ENCODE data around the gene ZNF280C.

Gene ZNF280C

GRCh38 chrX:130196466-130196865, 72.2 kb downstream of the ZNF280C start:
- H3K18ac ChIP-seq (ENCODE audit: low read length), result no peak overlapping the region
- no peaks in the 10 kb centered on the region for H3K27me3 ChIP-seq (ENCODE audit: insufficient read depth, low read length)
- H2BK120ac ChIP-seq (ENCODE audit: insufficient read depth, low read length, poor library complexity), result no peak overlapping the region
- H3K36me3 ChIP-seq (ENCODE audit: control insufficient read depth in 1 of 2, insufficient read depth in 2 of 2, low read length in 2 of 2), result no peaks in the 10 kb centered on the region
- no CpG with 5 or more reads among the region's 7 CpGs for WGBS (ENCODE audit: extremely low coverage, insufficient coverage, insufficient read length)
- H4K91ac ChIP-seq (ENCODE audit: low read depth, low read length), result no peak overlapping the region
- no peak overlapping the region for H3K14ac ChIP-seq (ENCODE audit: low read length)
- H3K9me3 ChIP-seq (ENCODE audit: insufficient read depth, low read depth, low read length), result no peaks in the 10 kb centered on the region
- H2BK5ac ChIP-seq (ENCODE audit: low read depth, low read length, poor library complexity), result no peak overlapping the region
- H4K12ac ChIP-seq (ENCODE audit: low read depth, low read length), result no peak overlapping the region
- no peak overlapping the region for H3K4me3 ChIP-seq (ENCODE audit: low read depth, low read length)
- no peaks in the 10 kb centered on the region for H3K79me2 ChIP-seq (ENCODE audit: control insufficient read depth, insufficient read depth, low read length, poor library complexity)
- H2BK12ac ChIP-seq (ENCODE audit: low read length), result no peak overlapping the region
- no peak overlapping the region for H4K8ac ChIP-seq (ENCODE audit: low read depth, low read length)
- no peak overlapping the region for H3K4me2 ChIP-seq (ENCODE audit: low read length)
- no peak overlapping the region for H3K9ac ChIP-seq (ENCODE audit: low read length)
- H3K23ac ChIP-seq (ENCODE audit: low read length), result no peak overlapping the region
- no peak for DNase-seq
- no peak overlapping the region for H2AFZ ChIP-seq (ENCODE audit: insufficient read depth, low read length, poor library complexity)
- no peaks in the 10 kb centered on the region for H3K79me1 ChIP-seq (ENCODE audit: low read length)
- H3K27ac ChIP-seq (ENCODE audit: low read depth, low read length), result no peak overlapping the region
- no peak overlapping the region for H3K4ac ChIP-seq (ENCODE audit: low read depth, low read length)
- no peak overlapping the region for H2AK5ac ChIP-seq (ENCODE audit: low read length)
- no peaks in the 10 kb centered on the region for H3K4me1 ChIP-seq (ENCODE audit: control insufficient read depth in 1 of 2, insufficient read depth in 2 of 2, low read length in 2 of 2)

DNA sequence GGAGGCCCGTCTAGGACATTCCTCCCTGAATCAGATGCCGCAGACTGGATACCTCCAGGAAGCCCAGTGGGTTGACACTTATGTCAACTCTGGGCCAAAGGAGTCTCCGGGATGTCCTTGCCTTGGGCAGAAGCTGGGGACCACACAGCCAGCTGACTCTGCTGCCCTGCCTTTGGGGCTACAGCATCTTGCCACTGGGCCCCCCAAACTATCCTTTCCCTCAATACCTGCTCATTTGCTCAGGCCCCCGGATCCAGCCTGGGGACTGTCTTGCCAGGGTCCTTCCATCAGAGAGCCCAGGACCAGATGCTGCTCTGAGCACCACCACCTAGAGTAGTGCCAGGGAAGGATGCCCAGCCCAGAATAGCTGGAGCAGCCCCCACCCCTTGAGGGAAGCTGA, 77.9 kb downstream of the ZNF280C start:
- H2BK12ac ChIP-seq (ENCODE audit: low read length), result no peak overlapping the region
- H3K18ac ChIP-seq (ENCODE audit: low read length), result no peak overlapping the region
- H2BK5ac ChIP-seq (ENCODE audit: low read depth, low read length, poor library complexity), result no peak overlapping the region
- H3K9ac ChIP-seq (ENCODE audit: low read length), result no peak overlapping the region
- no peaks in the 10 kb centered on the region for H3K79me2 ChIP-seq (ENCODE audit: control insufficient read depth, insufficient read depth, low read length, poor library complexity)
- no peak overlapping the region for H2BK120ac ChIP-seq (ENCODE audit: insufficient read depth, low read length, poor library complexity)
- no CpG with 5 or more reads among the region's 4 CpGs for WGBS (ENCODE audit: extremely low coverage, insufficient coverage, insufficient read length)
- no peaks in the 10 kb centered on the region for H3K9me3 ChIP-seq (ENCODE audit: insufficient read depth, low read depth, low read length)
- no peak overlapping the region for H3K23ac ChIP-seq (ENCODE audit: low read length)
- H3K4me3 ChIP-seq (ENCODE audit: low read depth, low read length), result no peak overlapping the region
- H3K4me2 ChIP-seq (ENCODE audit: low read length), result no peak overlapping the region
- no peak overlapping the region for H4K12ac ChIP-seq (ENCODE audit: low read depth, low read length)
- H3K36me3 ChIP-seq (ENCODE audit: control insufficient read depth in 1 of 2, insufficient read depth in 2 of 2, low read length in 2 of 2), result no peaks in the 10 kb centered on the region
- H2AFZ ChIP-seq (ENCODE audit: insufficient read depth, low read length, poor library complexity), result no peak overlapping the region
- no peak for DNase-seq
- H3K27ac ChIP-seq (ENCODE audit: low read depth, low read length), result no peak overlapping the region
- no peak overlapping the region for H3K14ac ChIP-seq (ENCODE audit: low read length)
- H4K8ac ChIP-seq (ENCODE audit: low read depth, low read length), result no peak overlapping the region
- no peak overlapping the region for H4K91ac ChIP-seq (ENCODE audit: low read depth, low read length)
- H2AK5ac ChIP-seq (ENCODE audit: low read length), result peak overlapping the region; percentile 46
- peaks cover 3% of the 10 kb centered on the region for H3K79me1 ChIP-seq (ENCODE audit: low read length)
- H3K4me1 ChIP-seq (ENCODE audit: control insufficient read depth in 1 of 2, insufficient read depth in 2 of 2, low read length in 2 of 2), result peaks cover 7% of the 10 kb centered on the region in 2 experiments
- H3K4ac ChIP-seq (ENCODE audit: low read depth, low read length), result no peak overlapping the region
- H3K27me3 ChIP-seq (ENCODE audit: insufficient read depth, low read length), result no peaks in the 10 kb centered on the region

DNA sequence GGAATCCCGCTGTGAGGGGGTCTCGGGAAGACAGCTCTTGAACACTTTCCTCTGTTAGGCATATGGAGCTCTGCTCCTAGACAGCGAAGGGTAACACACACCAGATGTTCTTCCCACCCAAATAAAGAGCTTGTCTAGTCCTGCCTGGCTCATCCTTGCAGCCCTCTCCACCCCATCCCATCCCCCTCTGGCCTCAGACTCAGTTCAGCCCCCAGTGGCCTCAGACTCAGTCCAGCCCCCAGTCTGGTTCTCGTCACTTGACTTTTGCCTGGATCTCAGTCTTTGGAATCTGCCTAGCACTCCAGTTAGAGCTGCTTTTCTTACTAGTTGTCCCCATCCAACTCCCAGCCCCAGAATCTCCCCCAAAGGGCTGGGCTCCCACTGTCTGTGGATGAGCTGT, 82.0 kb downstream of the ZNF280C start:
- DNase-seq, result no peak
- H3K36me3 ChIP-seq (ENCODE audit: control insufficient read depth in 1 of 2, insufficient read depth in 2 of 2, low read length in 2 of 2), result no peaks in the 10 kb centered on the region
- peak overlapping the region; percentile 0 for H4K91ac ChIP-seq (ENCODE audit: low read depth, low read length)
- H3K9me3 ChIP-seq (ENCODE audit: insufficient read depth, low read depth, low read length), result no peaks in the 10 kb centered on the region
- H3K79me1 ChIP-seq (ENCODE audit: low read length), result peaks cover 3% of the 10 kb centered on the region
- H2BK12ac ChIP-seq (ENCODE audit: low read length), result no peak overlapping the region
- H3K27me3 ChIP-seq (ENCODE audit: insufficient read depth, low read length), result no peaks in the 10 kb centered on the region
- H3K79me2 ChIP-seq (ENCODE audit: control insufficient read depth, insufficient read depth, low read length, poor library complexity), result no peaks in the 10 kb centered on the region
- H3K14ac ChIP-seq (ENCODE audit: low read length), result no peak overlapping the region
- H3K4me1 ChIP-seq (ENCODE audit: control insufficient read depth in 1 of 2, insufficient read depth in 2 of 2, low read length in 2 of 2), result peaks cover 7% of the 10 kb centered on the region in 2 experiments
- H2BK120ac ChIP-seq (ENCODE audit: insufficient read depth, low read length, poor library complexity), result no peak overlapping the region
- H3K18ac ChIP-seq (ENCODE audit: low read length), result no peak overlapping the region
- H3K9ac ChIP-seq (ENCODE audit: low read length), result no peak overlapping the region
- H2BK5ac ChIP-seq (ENCODE audit: low read depth, low read length, poor library complexity), result no peak overlapping the region
- no peak overlapping the region for H4K12ac ChIP-seq (ENCODE audit: low read depth, low read length)
- H3K4ac ChIP-seq (ENCODE audit: low read depth, low read length), result no peak overlapping the region
- H2AFZ ChIP-seq (ENCODE audit: insufficient read depth, low read length, poor library complexity), result no peak overlapping the region
- H2AK5ac ChIP-seq (ENCODE audit: low read length), result no peak overlapping the region
- no peak overlapping the region for H4K8ac ChIP-seq (ENCODE audit: low read depth, low read length)
- H3K4me3 ChIP-seq (ENCODE audit: low read depth, low read length), result no peak overlapping the region
- WGBS (ENCODE audit: extremely low coverage, insufficient coverage, insufficient read length), result no CpG with 5 or more reads among the region's 4 CpGs
- H3K4me2 ChIP-seq (ENCODE audit: low read length), result no peak overlapping the region
- no peak overlapping the region for H3K27ac ChIP-seq (ENCODE audit: low read depth, low read length)
- H3K23ac ChIP-seq (ENCODE audit: low read length), result no peak overlapping the region

DNA sequence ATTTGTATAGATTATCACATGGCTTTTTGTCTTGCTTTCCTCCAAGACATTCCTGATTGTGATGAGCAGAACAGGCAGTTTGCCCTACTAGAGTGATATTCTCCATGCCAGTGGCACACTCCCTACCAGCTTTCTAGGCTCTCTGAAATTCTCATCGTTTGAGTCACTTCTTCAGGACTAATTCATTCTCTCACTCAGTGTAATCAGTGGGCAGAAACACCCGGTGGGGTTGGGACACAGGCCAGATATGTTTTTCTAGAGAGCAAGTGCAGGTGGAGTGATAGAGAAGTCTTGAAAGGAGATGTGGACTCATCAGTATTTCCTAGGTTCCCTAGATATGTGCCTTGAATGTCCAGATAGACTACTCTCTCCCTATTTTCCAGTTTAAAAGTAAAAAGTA, 83.8 kb downstream of the ZNF280C start:
- no peak overlapping the region for H2AK5ac ChIP-seq (ENCODE audit: low read length)
- no peaks in the 10 kb centered on the region for H3K27me3 ChIP-seq (ENCODE audit: insufficient read depth, low read length)
- no peak overlapping the region for H2AFZ ChIP-seq (ENCODE audit: insufficient read depth, low read length, poor library complexity)
- no peaks in the 10 kb centered on the region for H3K36me3 ChIP-seq (ENCODE audit: control insufficient read depth in 1 of 2, insufficient read depth in 2 of 2, low read length in 2 of 2)
- WGBS (ENCODE audit: extremely low coverage, insufficient coverage, insufficient read length), result no CpG with 5 or more reads among the region's 2 CpGs
- no peak for DNase-seq
- no peak overlapping the region for H3K18ac ChIP-seq (ENCODE audit: low read length)
- H2BK5ac ChIP-seq (ENCODE audit: low read depth, low read length, poor library complexity), result no peak overlapping the region
- peaks cover 7% of the 10 kb centered on the region in 2 experiments for H3K4me1 ChIP-seq (ENCODE audit: control insufficient read depth in 1 of 2, insufficient read depth in 2 of 2, low read length in 2 of 2)
- no peak overlapping the region for H3K9ac ChIP-seq (ENCODE audit: low read length)
- H3K14ac ChIP-seq (ENCODE audit: low read length), result no peak overlapping the region
- no peaks in the 10 kb centered on the region for H3K9me3 ChIP-seq (ENCODE audit: insufficient read depth, low read depth, low read length)
- H3K4ac ChIP-seq (ENCODE audit: low read depth, low read length), result no peak overlapping the region
- H3K4me3 ChIP-seq (ENCODE audit: low read depth, low read length), result no peak overlapping the region
- H4K12ac ChIP-seq (ENCODE audit: low read depth, low read length), result no peak overlapping the region
- no peak overlapping the region for H4K8ac ChIP-seq (ENCODE audit: low read depth, low read length)
- no peak overlapping the region for H3K27ac ChIP-seq (ENCODE audit: low read depth, low read length)
- H3K4me2 ChIP-seq (ENCODE audit: low read length), result no peak overlapping the region
- no peaks in the 10 kb centered on the region for H3K79me2 ChIP-seq (ENCODE audit: control insufficient read depth, insufficient read depth, low read length, poor library complexity)
- H2BK120ac ChIP-seq (ENCODE audit: insufficient read depth, low read length, poor library complexity), result no peak overlapping the region
- no peak overlapping the region for H4K91ac ChIP-seq (ENCODE audit: low read depth, low read length)
- no peak overlapping the region for H3K23ac ChIP-seq (ENCODE audit: low read length)
- peaks cover 3% of the 10 kb centered on the region for H3K79me1 ChIP-seq (ENCODE audit: low read length)
- no peak overlapping the region for H2BK12ac ChIP-seq (ENCODE audit: low read length)

Measured in trophoblast cell (in vitro differentiated cells and primary cell).